HCT116 (cell line): ENCODE results near the gene TBC1D8. TPM values are rescaled to one million over a fixed set of nuclear protein-coding genes. Genes with fewer than 3 reads are reported as not detected.

ENCODE experiments used
- ATAC-seq: fragments of 200-7000 bp; cut with Tn5 transposase; 2 replicates; pipeline ENCODE4 v1.9.1; 2020; ENCODE audit warnings: mild to moderate bottlenecking, moderate library complexity
- BruUV-seq: library from RNA; stranded (reverse); fragments of 400-500 nt; replicated peaks from 2 replicates; lab custom pipeline; 2021; lab: Mats Ljungman, UMichigan
- CTCF ChIA-PET: fragments of 300-600 bp; sonication (Branson Sonifier 250); formaldehyde crosslinking; loops from one replicate; lab custom pipeline; 2021; ENCODE audit warnings: antibody characterized with exemption; lab: Charles Lee
- POLR2A ChIA-PET: fragments of 300-600, 350-600 bp; sonication (Branson Sonifier 250); formaldehyde crosslinking; loops from one replicate; lab custom pipeline; 2021; ENCODE audit warnings: antibody characterized with exemption; lab: Charles Lee
- RAD21 ChIA-PET, 2 experiments: fragments of 300-600 bp; sonication (Branson Sonifier 250); formaldehyde crosslinking; loops; one replicate each; lab custom pipeline; 2023; ENCODE audit warnings: low total read pairs in 2 of 2; ENCODE audit not compliant: uncharacterized antibody in 2 of 2, unreplicated experiment in 2 of 2, low non-redundant PET in 1 of 2; lab: Charles Lee
- DNase-seq: peaks from one replicate; pipeline ENCODE4 v3.0.0-alpha.2; 2010; ENCODE audit warnings: low read depth, low spot score
- H2AFZ ChIP-seq: fragments of 200-600 bp; shearing (Covaris generic), sonication (generic); 2 replicates; pipeline ENCODE4 v1.6.1; 2017; ENCODE audit warnings: low read depth, mixed run types, mixed read lengths, antibody characterized with exemption, low read length; ENCODE audit not compliant: poor library complexity, severe bottlenecking
- H3K27ac ChIP-seq: 2 replicates; pipeline ENCODE4 v1.5.1; 2012; ENCODE audit warnings: low read depth, low read length
- H3K27me3 ChIP-seq: fragments of 200-600 bp; sonication (generic); 2 replicates; pipeline ENCODE4 v1.6.1; 2016; ENCODE audit warnings: mixed run types, low read length, mixed read lengths; ENCODE audit not compliant: insufficient read depth
- H3K36me3 ChIP-seq, 2 experiments: fragments of 200-500 bp in 1 of 2; fragments of 200-600 bp in 1 of 2; sonication (Bioruptor generic) in 1 of 2; sonication (generic) in 1 of 2; 2 replicates each; pipeline versions ENCODE4 v1.5.1 to v1.6.1; 2014 to 2016; ENCODE audit warnings: low read length in 2 of 2, inconsistent platforms in 1 of 2, mixed read lengths in 1 of 2, mixed run types in 1 of 2; ENCODE audit not compliant: insufficient read depth in 2 of 2, control insufficient read depth in 1 of 2
- H3K4me1 ChIP-seq, 2 experiments: fragments of 200-600 bp in 1 of 2; sonication (generic) in 1 of 2; 2 replicates each; pipeline versions ENCODE4 v1.5.1 to v1.6.1; 2012 to 2017; ENCODE audit warnings: low read length in 2 of 2, inconsistent platforms in 1 of 2, mild to moderate bottlenecking in 1 of 2, mixed read lengths in 1 of 2, mixed run types in 1 of 2, moderate library complexity in 1 of 2; ENCODE audit not compliant: insufficient read depth in 2 of 2, control insufficient read depth in 1 of 2
- H3K4me2 ChIP-seq: fragments of 200-600 bp; sonication (generic); 2 replicates; pipeline ENCODE4 v1.6.1; 2017; ENCODE audit warnings: mixed run types, low read length, mixed read lengths
- H3K4me3 ChIP-seq, 2 experiments: fragments of 200-600 bp in 1 of 2; sonication (generic) in 1 of 2; replicated peaks in 1 of 2; 2 replicates each; pipeline ENCODE4 v1.5.1; 2011 to 2016; ENCODE audit warnings: low read length in 2 of 2, control low read depth in 1 of 2, low read depth in 1 of 2, mild to moderate bottlenecking in 1 of 2, mixed read lengths in 1 of 2, mixed run types in 1 of 2
- H3K79me2 ChIP-seq: fragments of 200-600 bp; sonication (generic); 2 replicates; pipeline ENCODE4 v1.6.1; 2017; ENCODE audit warnings: mild to moderate bottlenecking, mixed run types, low read length, moderate library complexity, mixed read lengths; ENCODE audit not compliant: insufficient read depth
- H3K9ac ChIP-seq: fragments of 200-600 bp; sonication (generic); 2 replicates; pipeline ENCODE4 v1.6.1; 2016; ENCODE audit warnings: low read length, mixed read lengths
- H3K9me2 ChIP-seq: fragments of 200-600 bp; sonication (generic), shearing (Covaris generic); 2 replicates; pipeline ENCODE4 v1.6.1; 2017; ENCODE audit warnings: mixed run types, mild to moderate bottlenecking, moderate library complexity; ENCODE audit not compliant: insufficient read depth
- H3K9me3 ChIP-seq, 2 experiments: fragments of 200-500 bp in 1 of 2; fragments of 200-600 bp in 1 of 2; sonication (Bioruptor generic) in 1 of 2; sonication (generic) in 1 of 2; 2 replicates each; pipeline ENCODE4 v1.6.1; 2014 to 2017; ENCODE audit warnings: low read length in 2 of 2, mixed read lengths in 2 of 2, inconsistent platforms in 1 of 2, low read depth in 1 of 2, mild to moderate bottlenecking in 1 of 2, mixed run types in 1 of 2, moderate library complexity in 1 of 2; ENCODE audit not compliant: control insufficient read depth in 1 of 2, insufficient read depth in 1 of 2
- H4K20me1 ChIP-seq: fragments of 200-600 bp; sonication (generic), shearing (Covaris generic); 2 replicates; pipeline ENCODE4 v1.6.1; 2017; ENCODE audit warnings: mixed run types, mild to moderate bottlenecking, moderate library complexity; ENCODE audit not compliant: insufficient read depth
- CBX3 ChIP-seq: IDR thresholded peaks from 2 replicates; pipeline ENCODE4 v1.6.1; 2012; ENCODE audit warnings: low read depth
- JUND ChIP-seq: IDR thresholded peaks from 2 replicates; pipeline ENCODE4 v1.6.1; 2012
- RAD21 ChIP-seq: IDR thresholded peaks from 2 replicates; pipeline ENCODE4 v1.6.1; 2012; ENCODE audit warnings: low read depth, mild to moderate bottlenecking
- SIN3A ChIP-seq: IDR thresholded peaks from 2 replicates; pipeline ENCODE4 v1.6.1; 2012; ENCODE audit warnings: low read depth
- SP1 ChIP-seq: IDR thresholded peaks from 2 replicates; pipeline ENCODE4 v1.6.1; 2012; ENCODE audit warnings: low read depth
- TCF7L2 ChIP-seq: IDR thresholded peaks from 2 replicates; pipeline ENCODE4 v1.7.0; 2011; ENCODE audit warnings: borderline replicate concordance, inconsistent platforms; ENCODE audit not compliant: insufficient read depth, insufficient read length; ENCODE audit errors: extremely low read depth
- intact Hi-C: fragments of 100-400 bp; cut with micrococcal nuclease; formaldehyde crosslinking; loops from 2 replicates; pipeline ENCODE4 v1.10.0; 2022
- total RNA-seq: library from RNA; stranded (reverse); gene quantifications from one replicate; pipeline ENCODE4 v1.2.1, GENCODE V29; 2021; ENCODE audit not compliant: unreplicated experiment
- TF ChIP-seq, protein P1 (sequence below): IDR thresholded peaks from 2 replicates; pipeline ENCODE4 v1.6.1; 2011; ENCODE audit warnings: mild to moderate bottlenecking, low read length, moderate library complexity; ENCODE audit not compliant: insufficient replicate concordance; ENCODE audit errors: extremely low read depth
- TF ChIP-seq, protein P2 (sequence below): IDR thresholded peaks from 2 replicates; pipeline ENCODE4 v1.6.1; 2012

The TBC1D8 gene
- total RNA-seq, 1 experiment from 2014 or later, result 44.0 TPM

DNA sequence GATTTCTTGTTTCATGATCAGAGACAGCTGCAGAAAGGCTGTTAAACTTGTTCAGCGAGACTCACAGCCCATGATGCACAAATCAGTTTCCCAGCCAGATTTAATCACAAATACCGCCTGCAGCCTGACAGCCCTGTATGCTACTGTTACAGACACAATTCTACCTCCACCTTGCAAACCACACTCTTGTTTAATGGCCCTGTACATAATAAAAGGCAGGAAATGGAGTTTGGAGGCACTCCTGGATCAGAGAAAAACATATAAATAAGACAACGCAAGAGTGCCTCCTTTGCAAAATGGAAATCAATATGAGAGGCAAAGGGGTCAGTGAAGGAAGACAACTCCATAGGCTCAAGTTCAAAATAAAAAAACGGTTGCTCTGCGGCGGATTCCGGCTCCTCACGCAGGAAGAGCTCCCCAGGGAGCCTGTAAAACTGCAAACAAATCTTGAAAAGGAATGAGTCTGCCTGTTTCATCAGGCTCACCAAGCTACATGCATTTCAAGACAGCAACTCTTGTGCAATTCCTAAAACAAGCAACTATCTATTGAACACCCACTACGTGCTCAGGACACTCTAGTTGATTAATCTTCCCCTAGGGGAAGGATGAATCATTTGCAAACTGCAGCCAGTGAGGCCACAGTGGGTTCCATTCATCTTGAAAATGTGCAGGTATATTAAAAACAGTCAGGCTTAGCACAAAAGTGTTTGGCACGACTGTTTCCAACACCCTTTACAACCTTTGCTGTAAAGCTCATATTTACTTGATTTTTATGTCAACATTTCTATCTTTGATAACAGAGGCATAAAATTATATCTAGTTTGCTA is 37.5 kb downstream of the TBC1D8 start (continued):
- TF ChIP-seq RAD21, result no peak
- peak; percentile 48; the same call in 1 of the 2 replicates for TF ChIP-seq JUND
- peak; percentile 62 for TF ChIP-seq SP1
- TF ChIP-seq TCF7L2, result no peak

DNA sequence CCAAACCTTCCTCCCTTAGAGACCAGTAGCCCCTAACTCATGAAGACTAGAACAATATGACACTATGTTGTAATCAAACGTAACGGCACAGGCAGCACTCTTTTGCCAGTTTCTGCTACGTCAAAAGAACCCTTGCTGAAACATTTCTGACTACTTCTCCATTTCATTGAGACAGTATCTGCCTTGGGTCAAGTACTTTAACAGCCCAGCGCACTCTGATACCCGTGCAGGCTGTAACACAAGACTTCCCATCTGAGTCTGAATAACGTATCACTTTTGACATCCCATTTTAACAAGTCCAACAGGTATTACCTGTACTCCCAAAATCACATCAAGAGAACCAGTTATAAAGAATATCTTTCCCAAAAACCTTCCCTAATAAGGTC is 38.4 kb downstream of the TBC1D8 start:
- H3K27me3 ChIP-seq, result no peaks in the 10 kb centered on the region
- no peaks in the 10 kb centered on the region for H4K20me1 ChIP-seq
- H3K4me2 ChIP-seq, result peak overlapping the region; percentile 62; the same call in 1 of the 2 replicates
- no peaks in the 10 kb centered on the region for H3K9me3 ChIP-seq
- peaks cover 40 to 68% of the 10 kb centered on the region in 2 experiments for H3K4me1 ChIP-seq
- CTCF ChIA-PET, result no interaction called here
- H3K27ac ChIP-seq, result peak overlapping the region; percentile 73
- no peak overlapping the region for H3K4me3 ChIP-seq
- peaks cover 87% of the 10 kb centered on the region for H3K79me2 ChIP-seq
- no TSS peak for BruUV-seq
- H3K9ac ChIP-seq, result no peak overlapping the region
- POLR2A ChIA-PET, result no interaction called here
- intact Hi-C loops, result no loop called here
- ATAC-seq (no peak), DNase-seq (no peak)
- no peaks in the 10 kb centered on the region for H3K36me3 ChIP-seq
- H2AFZ ChIP-seq, result no peak overlapping the region
- RAD21 ChIA-PET, result no interaction called here
- TF ChIP-seq, protein P1, sequence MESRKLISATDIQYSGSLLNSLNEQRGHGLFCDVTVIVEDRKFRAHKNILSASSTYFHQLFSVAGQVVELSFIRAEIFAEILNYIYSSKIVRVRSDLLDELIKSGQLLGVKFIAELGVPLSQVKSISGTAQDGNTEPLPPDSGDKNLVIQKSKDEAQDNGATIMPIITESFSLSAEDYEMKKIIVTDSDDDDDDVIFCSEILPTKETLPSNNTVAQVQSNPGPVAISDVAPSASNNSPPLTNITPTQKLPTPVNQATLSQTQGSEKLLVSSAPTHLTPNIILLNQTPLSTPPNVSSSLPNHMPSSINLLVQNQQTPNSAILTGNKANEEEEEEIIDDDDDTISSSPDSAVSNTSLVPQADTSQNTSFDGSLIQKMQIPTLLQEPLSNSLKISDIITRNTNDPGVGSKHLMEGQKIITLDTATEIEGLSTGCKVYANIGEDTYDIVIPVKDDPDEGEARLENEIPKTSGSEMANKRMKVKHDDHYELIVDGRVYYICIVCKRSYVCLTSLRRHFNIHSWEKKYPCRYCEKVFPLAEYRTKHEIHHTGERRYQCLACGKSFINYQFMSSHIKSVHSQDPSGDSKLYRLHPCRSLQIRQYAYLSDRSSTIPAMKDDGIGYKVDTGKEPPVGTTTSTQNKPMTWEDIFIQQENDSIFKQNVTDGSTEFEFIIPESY, result no peak
- TF ChIP-seq CBX3 (no peak), SIN3A (0 out of 2 replicates have a peak, but pooled peaks have one; percentile 17)
- TF ChIP-seq, protein P2, sequence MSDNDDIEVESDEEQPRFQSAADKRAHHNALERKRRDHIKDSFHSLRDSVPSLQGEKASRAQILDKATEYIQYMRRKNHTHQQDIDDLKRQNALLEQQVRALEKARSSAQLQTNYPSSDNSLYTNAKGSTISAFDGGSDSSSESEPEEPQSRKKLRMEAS, result no peak
- TF ChIP-seq, all 23 proteins: peak for 1
- no peaks in the 10 kb centered on the region for H3K9me2 ChIP-seq
